GM19468 (cell line): ENCODE results near the gene GPHA2.
A peak's percentile ranks its signal among the peaks of the same experiment; 100 is the strongest.

Source experiments
- ATAC-seq: cut with Tn5 transposase; IDR thresholded peaks from one replicate; pipeline ENCODE4 v1.9.1; 2021; ENCODE audit warnings: mild to moderate bottlenecking, moderate library complexity, moderate number of reproducible peaks; ENCODE audit not compliant: unreplicated experiment; ENCODE audit errors: extremely low read depth

GPHA2 gene

DNA sequence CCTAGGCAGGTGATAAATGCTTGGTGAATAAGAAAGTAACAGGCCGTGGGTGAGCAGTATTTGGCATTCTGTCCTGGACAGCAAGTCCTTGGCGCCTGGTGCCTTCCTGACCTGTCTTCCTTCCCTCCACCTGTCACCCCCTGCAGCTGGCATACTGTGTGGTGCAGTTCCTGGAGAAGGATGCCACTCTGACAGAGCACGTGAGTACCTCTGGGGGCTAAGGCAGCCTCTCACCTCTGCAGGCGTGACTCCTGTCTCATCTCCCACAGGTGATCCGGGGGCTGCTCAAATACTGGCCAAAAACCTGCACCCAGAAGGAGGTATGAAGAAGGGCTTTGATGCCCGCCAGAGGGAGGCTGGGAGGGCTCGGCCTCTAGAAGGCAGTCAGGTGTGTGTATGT lies 4.4 kb downstream of the GPHA2 start:
- ATAC-seq = no peak

DNA sequence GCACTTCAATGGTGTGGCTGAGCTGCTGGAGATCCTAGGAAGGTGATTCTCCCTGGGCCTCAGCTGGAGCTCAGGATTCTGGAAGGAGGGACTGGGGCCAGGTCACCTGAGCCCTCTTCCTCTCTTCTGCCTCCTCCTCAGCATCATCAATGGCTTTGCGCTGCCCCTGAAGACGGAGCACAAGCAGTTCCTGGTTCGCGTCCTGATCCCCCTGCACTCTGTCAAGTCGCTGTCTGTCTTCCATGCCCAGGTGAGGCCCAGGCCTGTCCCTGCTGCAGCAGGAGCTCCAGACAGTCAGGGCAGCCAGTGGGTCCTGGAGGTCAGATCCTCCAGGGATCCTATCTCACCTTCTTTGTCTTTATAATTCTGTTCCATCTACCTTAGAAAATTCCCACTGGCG lies 5.4 kb downstream of the GPHA2 start:
- no peak for ATAC-seq

DNA sequence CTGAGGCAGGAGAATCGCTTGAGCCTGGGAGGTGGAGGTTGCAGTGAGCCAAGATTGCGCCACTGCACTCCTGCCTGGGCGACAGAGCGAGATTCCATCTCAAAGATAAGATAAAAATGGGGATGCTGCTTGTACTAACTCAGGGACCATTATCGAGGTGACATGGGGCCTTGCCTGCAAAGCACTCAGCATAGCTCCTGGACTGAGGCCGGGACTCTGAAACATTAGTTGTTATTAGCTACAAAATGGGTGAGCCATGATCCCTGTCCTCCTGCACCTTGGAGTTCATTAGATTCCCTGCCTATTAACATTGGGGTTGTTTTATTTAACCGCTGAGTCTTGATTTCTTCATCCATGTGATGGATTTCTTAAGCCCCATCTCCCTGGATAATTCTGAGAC lies 6.1 kb downstream of the GPHA2 start:
- ATAC-seq = no peak

DNA sequence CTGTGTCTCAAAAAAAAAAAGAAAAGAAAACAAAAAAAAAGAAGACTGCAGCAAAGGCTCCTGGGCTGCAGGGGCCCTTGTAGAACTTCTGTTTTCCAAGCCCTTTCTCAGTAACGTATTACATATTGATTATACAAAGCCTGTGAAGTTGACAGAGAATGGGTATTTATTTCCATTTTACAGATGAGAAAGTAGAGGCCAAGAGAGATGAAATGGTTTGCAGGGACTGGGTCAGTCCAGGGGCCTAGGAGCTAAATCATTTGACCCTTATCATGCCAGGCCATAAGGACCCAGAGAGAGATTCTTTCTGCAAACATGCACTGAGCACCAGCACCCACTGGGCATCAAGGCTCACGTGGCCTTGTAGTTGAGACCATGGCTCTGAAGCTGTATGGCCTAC lies 6.7 kb downstream of the GPHA2 start:
- no peak for ATAC-seq

DNA sequence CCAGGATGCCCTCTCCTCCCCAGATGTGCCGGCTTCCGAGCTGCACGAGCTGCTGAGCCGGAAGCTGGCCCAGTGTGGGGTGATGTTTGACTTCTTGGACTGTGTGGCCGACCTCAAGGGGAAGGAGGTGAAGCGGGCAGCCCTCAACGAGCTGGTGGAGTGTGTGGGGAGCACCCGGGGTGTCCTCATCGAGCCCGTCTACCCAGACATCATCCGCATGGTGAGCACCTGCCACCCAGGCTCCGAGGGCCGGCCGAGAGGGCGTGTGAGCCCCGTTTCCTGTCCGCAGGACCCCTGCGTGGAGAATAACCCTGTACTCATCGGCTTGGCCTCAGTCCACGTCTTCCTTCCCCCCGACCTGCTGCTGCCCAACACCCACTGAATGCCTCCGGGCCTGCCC lies 9.0 kb downstream of the GPHA2 start:
- no peak for ATAC-seq

DNA sequence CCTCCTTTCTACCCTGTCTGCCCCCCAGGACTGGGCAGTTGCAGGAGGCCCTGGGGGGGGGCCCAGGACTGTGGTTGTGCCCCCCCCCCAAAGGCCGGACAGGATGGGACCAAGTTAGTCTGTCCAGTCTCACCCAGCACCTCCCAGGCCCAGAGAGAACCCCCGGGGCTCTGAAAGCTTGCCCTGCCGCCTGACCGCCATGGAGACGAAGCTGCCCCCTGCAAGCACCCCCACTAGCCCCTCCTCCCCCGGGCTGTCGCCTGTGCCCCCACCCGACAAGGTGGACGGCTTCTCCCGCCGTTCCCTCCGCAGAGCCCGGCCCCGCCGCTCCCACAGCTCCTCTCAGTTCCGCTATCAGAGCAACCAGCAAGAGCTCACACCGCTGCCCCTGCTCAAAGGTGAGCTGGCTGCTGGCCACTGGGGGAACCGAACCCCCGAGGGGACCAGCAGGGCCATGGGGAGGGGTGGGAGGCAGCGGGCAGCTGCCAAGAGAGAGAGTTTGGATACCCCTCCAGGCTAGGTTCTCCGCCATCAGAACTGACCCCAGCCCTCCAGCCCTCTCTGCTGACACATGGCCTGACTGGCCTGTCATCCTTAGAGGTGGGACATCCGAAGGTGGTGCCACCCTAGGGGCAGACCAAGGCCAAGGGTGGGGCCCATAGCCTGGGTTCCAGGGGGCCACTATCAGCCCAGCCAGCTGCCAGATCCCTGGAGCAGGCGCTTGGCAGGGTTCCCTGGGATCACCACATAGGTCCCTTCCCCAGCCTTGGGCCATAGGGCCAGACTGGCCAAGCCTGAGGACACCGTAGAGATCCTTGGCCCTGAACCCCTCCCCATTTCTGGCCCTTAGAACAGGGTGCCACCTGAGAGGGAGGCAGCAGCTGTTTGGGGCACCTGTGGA lies 9.9 kb downstream of the GPHA2 start:
- ATAC-seq = no peak

DNA sequence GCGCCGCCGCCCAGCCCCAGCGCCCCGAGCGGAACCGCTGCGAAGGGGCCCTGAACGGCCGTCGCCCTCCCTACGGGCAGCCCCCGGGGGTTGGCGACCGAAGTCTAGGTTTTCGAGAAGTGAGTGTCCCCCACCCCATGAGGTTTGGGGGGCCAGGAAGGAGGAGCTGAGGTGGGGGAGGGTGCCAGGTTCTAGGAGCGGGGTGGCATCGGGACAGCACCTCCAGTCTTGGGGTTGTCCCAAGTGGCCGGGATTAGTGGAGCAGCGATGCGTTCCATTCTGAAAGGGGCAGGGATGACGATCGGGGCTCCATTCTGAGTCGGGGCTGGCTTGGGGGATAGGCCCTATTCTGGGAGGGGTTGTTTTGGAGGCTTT lies 10.8 kb downstream of the GPHA2 start:
- no peak for ATAC-seq

DNA sequence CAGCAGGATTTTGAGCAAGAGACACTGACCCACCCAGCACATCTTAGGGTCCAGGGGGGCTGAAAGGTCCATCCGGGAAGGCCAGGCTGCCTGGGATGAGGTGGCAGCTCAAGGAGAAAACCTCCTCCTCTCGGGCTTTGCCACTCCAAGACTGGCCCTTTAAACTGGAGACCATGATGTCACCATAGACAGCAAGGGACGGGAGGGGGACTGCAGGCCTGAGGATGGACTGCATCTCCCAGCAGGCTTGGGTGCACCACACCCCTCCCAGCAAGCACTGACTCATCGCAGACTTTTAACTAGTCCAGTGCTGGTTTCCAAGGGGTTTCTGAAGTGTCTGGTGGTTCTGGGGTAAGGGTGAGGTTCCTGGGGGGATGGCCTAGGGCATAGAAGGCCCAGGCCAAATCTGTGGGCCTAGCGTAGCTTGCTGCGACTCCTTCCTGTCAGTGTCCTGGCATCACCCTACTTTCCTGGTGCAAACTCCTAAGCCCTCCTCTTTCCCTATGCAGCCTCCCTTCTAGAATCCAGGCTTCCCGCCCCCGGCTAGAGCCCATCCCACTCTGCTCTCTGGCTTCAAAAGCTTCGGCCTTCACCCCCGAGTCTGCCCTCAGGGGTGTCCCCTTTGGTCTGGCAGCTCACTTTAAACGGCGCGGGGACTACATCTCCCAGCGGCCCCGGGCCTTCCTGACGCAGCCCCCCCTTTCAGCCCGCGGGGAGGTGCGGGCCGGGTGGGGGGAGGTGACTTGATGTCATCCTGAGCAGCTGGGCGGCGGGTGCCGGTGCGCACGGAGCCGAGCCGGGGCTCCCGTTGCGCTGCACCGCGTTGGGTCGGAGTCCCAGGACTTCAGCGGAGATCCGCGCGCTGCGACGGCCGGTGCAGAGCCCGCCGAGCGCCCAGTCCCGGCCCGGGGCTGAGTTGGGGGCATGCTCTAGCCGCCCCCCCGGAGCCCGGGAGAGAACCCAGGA lies 11.5 kb downstream of the GPHA2 start, which contains the start of gene PPP2R5B:
Gene PPP2R5B, plus strand, starts transcription at position 746 of the 966 bp plus-strand sequence. CDS start 1,046 bp downstream, outside the sequence.
- peak; percentile 51 for ATAC-seq

DNA sequence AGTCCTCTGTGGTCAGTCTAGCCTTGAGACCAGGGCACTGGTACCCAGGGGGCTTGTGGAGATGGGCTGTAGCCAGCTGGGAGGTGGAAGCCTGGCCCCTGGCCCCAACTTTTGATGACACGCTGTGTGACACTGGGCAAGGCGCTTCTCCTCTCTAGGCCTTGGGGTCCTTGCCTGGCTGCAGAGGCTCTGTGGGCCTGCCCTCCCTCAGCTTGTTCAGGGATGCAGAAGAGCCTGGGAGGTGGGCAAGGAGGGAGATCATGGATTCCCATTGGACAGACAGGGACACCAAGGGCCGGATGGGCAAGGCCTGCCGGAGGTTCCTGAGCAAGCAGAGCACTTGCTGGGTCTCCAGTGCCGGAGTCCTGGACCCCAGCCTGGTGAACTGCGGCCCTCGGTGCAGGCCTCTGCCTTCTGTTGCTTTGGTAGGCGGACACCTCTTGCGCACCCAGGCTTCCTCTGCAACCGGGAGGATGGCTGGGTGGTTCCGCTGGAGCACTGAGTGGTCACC lies 12.5 kb downstream of the GPHA2 start:
- ATAC-seq = no peak

DNA sequence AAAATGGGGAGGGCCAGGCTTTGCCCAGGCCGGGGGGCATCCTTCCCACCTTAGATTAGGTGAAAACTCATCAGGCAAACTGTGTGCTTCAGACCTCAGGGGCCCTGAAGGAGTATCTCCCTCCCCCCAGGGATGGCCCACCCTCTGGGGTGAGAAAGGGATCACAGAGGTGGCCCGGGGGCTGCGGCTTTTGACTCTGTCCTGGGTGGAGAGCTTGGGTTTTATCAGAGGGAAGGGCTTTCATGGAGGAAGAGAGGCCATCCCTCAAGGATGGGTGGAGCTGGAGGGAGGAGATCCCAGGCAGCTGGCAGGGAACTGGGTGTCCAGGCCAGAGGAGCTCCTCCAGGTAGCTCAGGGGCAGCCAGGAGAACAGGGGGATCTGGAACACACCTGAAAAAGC lies 14.3 kb downstream of the GPHA2 start:
- no peak for ATAC-seq

DNA sequence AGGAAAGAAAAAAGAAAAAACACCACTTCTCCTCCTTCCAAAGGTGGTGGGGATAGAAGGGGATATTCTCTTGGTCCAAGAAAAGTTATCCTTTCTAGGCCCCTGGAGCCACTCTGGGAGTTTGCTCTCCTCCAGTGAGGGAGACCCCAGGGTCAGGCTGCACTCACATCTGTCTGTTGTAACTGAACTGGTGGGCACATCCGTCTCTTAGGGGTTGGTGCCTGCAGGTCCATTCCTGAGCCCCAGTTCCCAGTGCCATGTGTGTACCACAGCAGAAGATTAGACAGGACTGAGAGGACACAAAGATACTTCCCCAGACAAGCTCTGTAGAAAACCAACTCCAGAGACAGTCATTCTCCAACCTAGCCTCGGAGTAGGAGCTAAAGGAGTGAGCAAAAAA lies 15.6 kb downstream of the GPHA2 start:
- no peak for ATAC-seq

DNA sequence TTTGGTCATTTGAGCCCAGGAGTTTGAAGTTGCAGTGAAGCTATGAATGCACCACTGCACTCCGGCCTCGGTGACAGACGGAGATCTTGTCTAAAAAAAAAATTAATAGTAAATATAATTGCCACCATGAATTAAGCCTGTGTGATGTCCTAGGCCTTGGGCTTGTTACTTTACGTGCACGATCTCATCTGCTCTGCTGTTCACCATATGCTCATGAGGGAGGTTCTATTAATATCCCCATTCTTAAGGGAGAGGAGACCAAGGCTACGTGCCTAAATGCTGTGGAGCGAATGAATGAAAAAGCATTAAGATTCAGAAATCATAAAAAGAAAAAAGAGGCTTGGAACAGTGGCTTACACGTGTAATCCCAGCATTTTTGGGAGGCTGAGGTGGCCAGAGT lies 16.1 kb downstream of the GPHA2 start:
- no peak for ATAC-seq

DNA sequence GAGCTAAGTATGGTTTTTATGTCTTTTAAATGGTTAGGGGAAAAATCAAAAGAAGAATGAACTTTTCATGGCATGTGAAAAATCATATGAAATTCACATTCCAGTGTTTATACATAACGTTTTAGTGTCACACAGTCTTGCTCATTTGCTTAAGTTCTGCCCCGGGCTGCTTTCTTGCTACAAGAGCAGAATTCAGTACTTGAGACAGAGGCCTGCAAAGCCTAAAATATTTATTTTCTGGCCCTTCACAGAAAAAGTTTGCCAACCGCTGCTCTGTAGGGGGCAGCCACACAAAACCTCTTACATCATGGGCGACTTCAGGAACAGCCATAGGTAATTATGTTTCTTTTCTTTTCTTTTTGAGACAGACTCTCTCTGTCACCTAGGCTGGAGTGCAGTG lies 17.7 kb downstream of the GPHA2 start:
- no peak for ATAC-seq

DNA sequence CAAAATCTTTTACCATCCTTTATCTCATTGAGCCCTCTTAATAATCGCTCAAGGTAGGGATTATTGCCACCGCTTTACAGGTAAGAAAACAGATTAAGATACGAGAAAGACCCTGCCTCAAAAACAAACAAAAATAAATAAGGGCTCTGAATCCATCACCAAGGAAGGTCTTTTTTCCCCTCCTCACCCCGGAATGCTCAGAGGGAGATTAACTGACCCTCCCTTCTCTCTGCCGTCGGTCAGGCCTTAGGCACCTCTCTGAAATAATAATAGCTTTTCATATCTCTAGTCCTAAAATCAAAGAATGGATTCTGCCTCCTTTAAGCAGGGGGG lies 18.1 kb downstream of the GPHA2 start:
- ATAC-seq = no peak

DNA sequence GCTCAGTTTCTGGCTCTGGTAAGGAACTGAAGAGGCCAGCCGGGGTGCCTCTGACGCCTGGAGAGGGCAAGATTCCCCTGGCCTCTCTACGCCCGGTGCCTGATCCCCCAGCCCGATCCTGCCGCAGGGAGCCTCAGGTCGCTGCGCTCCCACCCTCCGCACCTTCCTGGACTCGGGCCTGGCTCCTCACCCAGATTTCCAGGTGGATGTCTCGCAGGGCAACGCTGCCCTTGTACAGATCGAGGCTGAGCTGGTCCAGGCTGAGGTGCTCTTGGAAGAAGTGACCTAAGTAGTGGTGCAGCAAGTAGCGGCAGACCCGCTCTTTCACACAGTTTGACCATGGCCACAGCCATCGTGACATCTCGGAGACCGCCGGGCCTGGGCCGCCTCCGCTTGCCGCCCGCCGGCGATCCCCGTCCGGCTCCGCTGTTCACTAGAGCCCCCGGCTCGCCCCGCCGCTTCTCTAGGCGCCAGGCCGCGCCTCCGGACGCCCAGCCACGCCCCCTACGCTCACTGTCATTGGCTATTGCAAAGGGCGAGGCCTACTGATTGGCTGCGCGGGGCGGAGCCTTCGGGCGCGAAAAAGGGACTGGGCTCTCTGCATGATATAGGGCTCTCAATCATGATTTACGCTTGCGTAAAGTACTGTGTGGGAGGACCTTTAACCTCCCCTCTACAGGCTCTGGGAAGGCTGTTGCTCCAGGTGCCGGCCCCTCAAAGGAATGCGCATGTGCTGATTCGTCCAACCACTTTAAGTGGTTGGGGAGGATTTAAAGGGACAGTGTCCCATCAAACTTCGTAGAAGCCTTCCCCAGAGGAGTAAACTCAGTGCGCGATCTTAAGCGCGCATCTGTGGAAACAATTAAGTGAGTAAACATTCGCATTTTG lies 18.7 kb downstream of the GPHA2 start, which contains the start of gene ATG2A:
Gene ATG2A, minus strand, starts transcription at position 435 of the 888 bp plus-strand sequence. Its CDS starts 74 bp downstream, at position 361.
- ATAC-seq = peak; percentile 94

DNA sequence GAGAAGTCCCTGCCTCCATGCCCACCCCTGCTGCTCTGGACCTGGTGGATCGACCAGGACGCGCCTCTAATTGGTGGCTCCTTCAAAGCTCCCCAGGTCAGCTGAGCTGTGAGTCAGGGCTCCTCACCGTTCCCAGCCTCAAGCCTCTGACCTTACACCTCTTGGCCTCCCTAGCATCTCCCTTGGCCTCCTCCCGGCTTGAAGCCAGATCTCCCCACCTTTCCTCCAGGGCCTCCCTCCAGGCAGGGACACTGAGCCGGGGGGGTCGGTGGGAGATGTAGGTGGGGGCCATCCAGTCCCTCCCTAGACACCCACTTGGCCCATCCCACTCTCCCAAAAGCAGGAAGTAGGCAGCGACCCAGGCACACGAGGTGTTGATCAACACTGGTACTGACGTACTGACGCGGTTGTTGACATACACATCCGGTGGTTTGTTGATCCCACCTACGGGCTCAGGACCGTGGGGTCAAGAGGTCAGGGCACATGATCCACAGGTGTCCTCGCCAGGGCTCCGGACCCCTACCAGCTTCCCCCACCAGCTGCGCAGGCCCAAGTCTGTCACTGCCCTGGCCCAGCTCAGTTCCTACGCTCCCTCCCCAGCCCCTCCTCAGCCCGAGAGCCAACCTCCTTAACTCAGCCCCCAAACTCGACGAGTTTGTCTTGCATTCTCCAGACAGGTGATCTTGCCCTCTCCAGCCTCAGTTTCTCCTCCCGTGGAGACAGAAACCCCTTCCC lies 19.5 kb downstream of the GPHA2 start:
- no peak for ATAC-seq

DNA sequence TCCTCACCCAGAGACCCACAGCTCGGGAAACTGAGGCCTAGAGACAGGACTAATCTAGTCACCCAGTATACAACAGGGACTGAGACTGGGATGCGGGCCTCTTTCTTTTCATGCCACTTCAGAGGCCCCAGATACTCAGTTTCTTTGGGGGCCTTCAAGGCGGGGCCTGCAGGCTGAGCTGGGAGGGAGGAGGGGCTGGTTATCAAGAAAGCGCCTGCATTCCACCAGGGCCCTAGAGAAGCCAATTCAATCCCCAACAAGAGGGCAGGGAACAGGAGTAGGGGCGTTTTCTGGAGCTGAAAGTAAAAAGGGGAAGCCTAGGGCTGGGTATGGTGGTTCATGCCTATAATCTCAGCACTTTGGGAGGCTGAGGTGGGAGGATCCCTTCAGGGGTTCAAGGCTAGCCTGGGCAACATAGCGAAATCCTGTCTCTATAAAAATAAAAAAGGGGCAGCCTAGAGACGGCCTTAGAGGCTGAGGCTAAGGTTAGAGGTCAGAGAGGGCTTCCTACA lies 20.3 kb downstream of the GPHA2 start:
- no peak for ATAC-seq

DNA sequence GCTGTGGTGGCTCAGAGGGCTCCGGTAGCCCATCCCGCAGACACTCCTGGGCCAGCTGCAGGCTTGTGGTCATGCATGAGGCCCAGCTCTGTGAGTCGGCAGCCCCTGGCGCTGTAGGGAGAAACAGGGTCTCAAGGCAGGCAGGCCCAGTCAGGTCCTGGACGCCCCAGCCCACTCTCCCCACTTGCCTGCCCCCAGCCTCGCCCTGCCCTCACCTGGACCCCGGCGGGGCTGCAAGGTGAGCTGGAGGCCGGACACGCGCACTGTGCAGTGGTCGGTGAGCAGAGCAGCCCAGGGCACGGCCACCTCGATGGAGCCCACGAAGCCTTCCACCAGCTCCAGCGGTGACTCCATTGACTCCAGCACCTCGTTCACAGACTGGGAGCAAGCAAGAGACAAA lies 21.6 kb downstream of the GPHA2 start:
- ATAC-seq = no peak

DNA sequence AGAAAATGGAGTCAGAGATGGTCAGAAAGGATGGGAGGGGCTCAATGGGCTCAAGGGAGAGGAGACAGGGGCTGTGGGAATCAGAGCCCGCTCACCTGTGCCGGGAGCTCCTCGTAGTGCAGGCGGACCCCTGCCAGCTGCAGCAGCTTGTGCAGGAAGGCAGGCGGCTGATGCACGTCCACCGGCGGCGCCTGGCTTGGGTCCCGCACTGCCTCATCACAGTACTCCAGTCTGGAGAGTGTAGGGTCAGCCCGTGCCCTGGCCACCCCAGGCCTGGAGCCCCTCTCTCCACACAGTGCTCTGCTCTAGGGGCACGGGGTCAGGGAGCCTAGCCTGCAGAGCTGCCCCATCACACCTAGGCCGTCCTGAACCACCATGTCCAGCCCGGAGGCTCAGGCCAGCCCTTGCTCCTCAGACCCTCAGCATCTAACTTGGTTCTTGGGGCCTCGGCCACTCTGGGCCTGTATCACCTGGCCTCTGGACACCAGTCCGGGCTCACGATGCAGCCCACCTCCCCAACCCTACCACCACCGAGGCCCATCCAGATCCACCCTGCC lies 22.4 kb downstream of the GPHA2 start:
- ATAC-seq = no peak
